ENCODE data around the gene ATG7.
A peak's percentile ranks its signal among the peaks of the same experiment; 100 is the strongest.
"Not testable (repeated sequence)": the region's sequence is repeated elsewhere in the genome, so short reads cannot be mapped to it uniquely, and the experiment has no call there.

The ATG7 gene

GRCh38 chr3:11595024-11595423 is 322.8 kb downstream of the ATG7 start:
- H3K9me3 ChIP-seq (ENCODE audit: control insufficient read depth, insufficient read depth, low read depth, low read length); H3K27ac ChIP-seq (ENCODE audit: extremely low read depth, low read depth, low read length); H3K36me3 ChIP-seq (ENCODE audit: control insufficient read depth in 2 of 2, insufficient read depth in 1 of 2, low read length in 2 of 2); CTCF ChIA-PET; H3K4me3 ChIP-seq (ENCODE audit: low read depth, low read length); POLR2A ChIA-PET: not testable (repeated sequence)
- peaks cover 25% of the 10 kb centered on the region for H3K4me1 ChIP-seq (ENCODE audit: control insufficient read depth, insufficient read depth, low read length)
- TF ChIP-seq SCRT1 (tag by site-specific recombination; IDR thresholded peaks at IDR 0.05; ENCODE audit: borderline replicate concordance): 0 out of 2 replicates have a peak, but pooled peaks have one; percentile 48
- peak; percentile 50; the same call in 1 of the 2 replicates for TF ChIP-seq SCRT2 (tag by site-specific recombination; IDR thresholded peaks at IDR 0.05)
- peak; percentile 78; the same call in 1 of the 2 replicates for TF ChIP-seq ZNF184 (tag by site-specific recombination; IDR thresholded peaks at IDR 0.05)

- Histone ChIP-seq H3K4me1 (ENCODE audit: control insufficient read depth, insufficient read depth, low read length) (peaks cover 17% of the 10 kb centered on the region), H3K27ac (ENCODE audit: extremely low read depth, low read depth, low read length) (no peak overlapping the region), H3K9me3 (ENCODE audit: control insufficient read depth, insufficient read depth, low read depth, low read length) (no peaks in the 10 kb centered on the region), H3K36me3 (ENCODE audit: control insufficient read depth in 2 of 2, insufficient read depth in 1 of 2, low read length in 2 of 2) (peaks cover 0 to 3% of the 10 kb centered on the region in 2 experiments; a peak in 1 of 3 replicates), H3K4me3 (ENCODE audit: low read depth, low read length) (no peak overlapping the region)
- TF ChIP-seq ZNF670 (tag by site-specific recombination; IDR thresholded peaks at IDR 0.05; ENCODE audit: low read depth) (no peak), ZNF623 (tag by site-specific recombination; IDR thresholded peaks at IDR 0.05) (no peak), KLF8 (tag by site-specific recombination; IDR thresholded peaks at IDR 0.05) (no peak), ZNF202 (tag by site-specific recombination; IDR thresholded peaks at IDR 0.05; ENCODE audit: borderline replicate concordance) (no peak), ZIC2 (tag by site-specific recombination; IDR thresholded peaks at IDR 0.05) (peak; percentile 65), ZNF530 (tag by site-specific recombination; IDR thresholded peaks at IDR 0.05; ENCODE audit: low read depth) (no peak), ZNF626 (tag by site-specific recombination; IDR thresholded peaks at IDR 0.05) (no peak), ZNF624 (tag by site-specific recombination; IDR thresholded peaks at IDR 0.05) (no peak)
- TF ChIP-seq, protein P1, sequence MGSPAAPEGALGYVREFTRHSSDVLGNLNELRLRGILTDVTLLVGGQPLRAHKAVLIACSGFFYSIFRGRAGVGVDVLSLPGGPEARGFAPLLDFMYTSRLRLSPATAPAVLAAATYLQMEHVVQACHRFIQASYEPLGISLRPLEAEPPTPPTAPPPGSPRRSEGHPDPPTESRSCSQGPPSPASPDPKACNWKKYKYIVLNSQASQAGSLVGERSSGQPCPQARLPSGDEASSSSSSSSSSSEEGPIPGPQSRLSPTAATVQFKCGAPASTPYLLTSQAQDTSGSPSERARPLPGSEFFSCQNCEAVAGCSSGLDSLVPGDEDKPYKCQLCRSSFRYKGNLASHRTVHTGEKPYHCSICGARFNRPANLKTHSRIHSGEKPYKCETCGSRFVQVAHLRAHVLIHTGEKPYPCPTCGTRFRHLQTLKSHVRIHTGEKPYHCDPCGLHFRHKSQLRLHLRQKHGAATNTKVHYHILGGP (tag by site-specific recombination; IDR thresholded peaks at IDR 0.05): no peak
- TF ChIP-seq, protein P2, sequence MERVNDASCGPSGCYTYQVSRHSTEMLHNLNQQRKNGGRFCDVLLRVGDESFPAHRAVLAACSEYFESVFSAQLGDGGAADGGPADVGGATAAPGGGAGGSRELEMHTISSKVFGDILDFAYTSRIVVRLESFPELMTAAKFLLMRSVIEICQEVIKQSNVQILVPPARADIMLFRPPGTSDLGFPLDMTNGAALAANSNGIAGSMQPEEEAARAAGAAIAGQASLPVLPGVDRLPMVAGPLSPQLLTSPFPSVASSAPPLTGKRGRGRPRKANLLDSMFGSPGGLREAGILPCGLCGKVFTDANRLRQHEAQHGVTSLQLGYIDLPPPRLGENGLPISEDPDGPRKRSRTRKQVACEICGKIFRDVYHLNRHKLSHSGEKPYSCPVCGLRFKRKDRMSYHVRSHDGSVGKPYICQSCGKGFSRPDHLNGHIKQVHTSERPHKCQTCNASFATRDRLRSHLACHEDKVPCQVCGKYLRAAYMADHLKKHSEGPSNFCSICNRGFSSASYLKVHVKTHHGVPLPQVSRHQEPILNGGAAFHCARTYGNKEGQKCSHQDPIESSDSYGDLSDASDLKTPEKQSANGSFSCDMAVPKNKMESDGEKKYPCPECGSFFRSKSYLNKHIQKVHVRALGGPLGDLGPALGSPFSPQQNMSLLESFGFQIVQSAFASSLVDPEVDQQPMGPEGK (tag by site-specific recombination; IDR thresholded peaks at IDR 0.05): no peak
- TF ChIP-seq, protein P3, sequence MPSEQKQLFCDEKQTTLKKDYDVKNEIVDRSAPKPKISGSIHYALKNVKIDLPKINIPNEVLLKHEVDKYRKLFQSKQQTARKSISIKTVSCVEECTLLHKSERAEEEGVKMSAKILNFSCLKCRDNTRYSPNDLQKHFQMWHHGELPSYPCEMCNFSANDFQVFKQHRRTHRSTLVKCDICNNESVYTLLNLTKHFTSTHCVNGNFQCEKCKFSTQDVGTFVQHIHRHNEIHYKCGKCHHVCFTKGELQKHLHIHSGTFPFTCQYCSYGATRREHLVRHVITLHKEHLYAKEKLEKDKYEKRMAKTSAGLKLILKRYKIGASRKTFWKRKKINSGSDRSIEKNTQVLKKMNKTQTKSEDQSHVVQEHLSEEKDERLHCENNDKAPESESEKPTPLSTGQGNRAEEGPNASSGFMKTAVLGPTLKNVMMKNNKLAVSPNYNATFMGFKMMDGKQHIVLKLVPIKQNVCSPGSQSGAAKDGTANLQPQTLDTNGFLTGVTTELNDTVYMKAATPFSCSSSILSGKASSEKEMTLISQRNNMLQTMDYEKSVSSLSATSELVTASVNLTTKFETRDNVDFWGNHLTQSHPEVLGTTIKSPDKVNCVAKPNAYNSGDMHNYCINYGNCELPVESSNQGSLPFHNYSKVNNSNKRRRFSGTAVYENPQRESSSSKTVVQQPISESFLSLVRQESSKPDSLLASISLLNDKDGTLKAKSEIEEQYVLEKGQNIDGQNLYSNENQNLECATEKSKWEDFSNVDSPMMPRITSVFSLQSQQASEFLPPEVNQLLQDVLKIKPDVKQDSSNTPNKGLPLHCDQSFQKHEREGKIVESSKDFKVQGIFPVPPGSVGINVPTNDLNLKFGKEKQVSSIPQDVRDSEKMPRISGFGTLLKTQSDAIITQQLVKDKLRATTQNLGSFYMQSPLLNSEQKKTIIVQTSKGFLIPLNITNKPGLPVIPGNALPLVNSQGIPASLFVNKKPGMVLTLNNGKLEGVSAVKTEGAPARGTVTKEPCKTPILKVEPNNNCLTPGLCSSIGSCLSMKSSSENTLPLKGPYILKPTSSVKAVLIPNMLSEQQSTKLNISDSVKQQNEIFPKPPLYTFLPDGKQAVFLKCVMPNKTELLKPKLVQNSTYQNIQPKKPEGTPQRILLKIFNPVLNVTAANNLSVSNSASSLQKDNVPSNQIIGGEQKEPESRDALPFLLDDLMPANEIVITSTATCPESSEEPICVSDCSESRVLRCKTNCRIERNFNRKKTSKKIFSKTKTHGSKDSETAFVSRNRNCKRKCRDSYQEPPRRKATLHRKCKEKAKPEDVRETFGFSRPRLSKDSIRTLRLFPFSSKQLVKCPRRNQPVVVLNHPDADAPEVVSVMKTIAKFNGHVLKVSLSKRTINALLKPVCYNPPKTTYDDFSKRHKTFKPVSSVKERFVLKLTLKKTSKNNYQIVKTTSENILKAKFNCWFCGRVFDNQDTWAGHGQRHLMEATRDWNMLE (tag by site-specific recombination; conservative IDR thresholded peaks at IDR 0.05; ENCODE audit: low read depth): no peak
- TF ChIP-seq, protein P4, sequence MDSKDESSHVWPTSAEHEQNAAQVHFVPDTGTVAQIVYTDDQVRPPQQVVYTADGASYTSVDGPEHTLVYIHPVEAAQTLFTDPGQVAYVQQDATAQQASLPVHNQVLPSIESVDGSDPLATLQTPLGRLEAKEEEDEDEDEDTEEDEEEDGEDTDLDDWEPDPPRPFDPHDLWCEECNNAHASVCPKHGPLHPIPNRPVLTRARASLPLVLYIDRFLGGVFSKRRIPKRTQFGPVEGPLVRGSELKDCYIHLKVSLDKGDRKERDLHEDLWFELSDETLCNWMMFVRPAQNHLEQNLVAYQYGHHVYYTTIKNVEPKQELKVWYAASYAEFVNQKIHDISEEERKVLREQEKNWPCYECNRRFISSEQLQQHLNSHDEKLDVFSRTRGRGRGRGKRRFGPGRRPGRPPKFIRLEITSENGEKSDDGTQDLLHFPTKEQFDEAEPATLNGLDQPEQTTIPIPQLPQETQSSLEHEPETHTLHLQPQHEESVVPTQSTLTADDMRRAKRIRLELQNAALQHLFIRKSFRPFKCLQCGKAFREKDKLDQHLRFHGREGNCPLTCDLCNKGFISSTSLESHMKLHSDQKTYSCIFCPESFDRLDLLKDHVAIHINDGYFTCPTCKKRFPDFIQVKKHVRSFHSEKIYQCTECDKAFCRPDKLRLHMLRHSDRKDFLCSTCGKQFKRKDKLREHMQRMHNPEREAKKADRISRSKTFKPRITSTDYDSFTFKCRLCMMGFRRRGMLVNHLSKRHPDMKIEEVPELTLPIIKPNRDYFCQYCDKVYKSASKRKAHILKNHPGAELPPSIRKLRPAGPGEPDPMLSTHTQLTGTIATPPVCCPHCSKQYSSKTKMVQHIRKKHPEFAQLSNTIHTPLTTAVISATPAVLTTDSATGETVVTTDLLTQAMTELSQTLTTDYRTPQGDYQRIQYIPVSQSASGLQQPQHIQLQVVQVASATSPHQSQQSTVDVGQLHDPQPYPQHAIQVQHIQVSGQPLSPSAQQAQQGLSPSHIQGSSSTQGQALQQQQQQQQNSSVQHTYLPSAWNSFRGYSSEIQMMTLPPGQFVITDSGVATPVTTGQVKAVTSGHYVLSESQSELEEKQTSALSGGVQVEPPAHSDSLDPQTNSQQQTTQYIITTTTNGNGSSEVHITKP (tag by site-specific recombination; IDR thresholded peaks at IDR 0.05): peak; percentile 89
- ChIA-PET POLR2A (no interaction called here), CTCF (no interaction called here)
Measured at GRCh38 chr3:11596387-11596786, 324.2 kb downstream of the ATG7 start.
